SK-N-SH treated with all-trans-retinoic acid at 6 μM for 48 hours (cell line): Measurements from ENCODE around the gene MKX.

Experiments
- CSRNP3 ChIP-seq: fragments of 250-450 bp; sonication (Bioruptor Pico); IDR thresholded peaks from 2 replicates; pipeline ENCODE4 v1.5.1; 2021; ENCODE audit warnings: mild to moderate bottlenecking, moderate library complexity
- ESRRG ChIP-seq: fragments of 250-450 bp; sonication (Bioruptor Pico); IDR thresholded peaks from 2 replicates; pipeline ENCODE4 v1.6.1; 2021; ENCODE audit warnings: mild to moderate bottlenecking
- RARB ChIP-seq: fragments of 250-450 bp; sonication (Bioruptor Pico); IDR thresholded peaks from 2 replicates; pipeline ENCODE4 v1.8.0; 2021; ENCODE audit warnings: mild to moderate bottlenecking, moderate library complexity
- ZFP3 ChIP-seq: fragments of 250-450 bp; sonication (Bioruptor Pico); IDR thresholded peaks from 2 replicates; pipeline ENCODE4 v1.5.0; 2020; ENCODE audit warnings: mild to moderate bottlenecking, moderate library complexity
- ZFP30 ChIP-seq: fragments of 450-650 bp; formaldehyde crosslinking; IDR thresholded peaks from 2 replicates; pipeline ENCODE4 v1.5.0; 2022; ENCODE audit warnings: mild to moderate bottlenecking, moderate library complexity
- ZNF70 ChIP-seq: fragments of 450-650 bp; formaldehyde crosslinking; IDR thresholded peaks from 2 replicates; pipeline ENCODE4 v1.5.0; 2020; ENCODE audit warnings: mild to moderate bottlenecking, moderate library complexity
- TF ChIP-seq, protein P1 (sequence below): fragments of 250-450 bp; sonication (Bioruptor Pico); IDR thresholded peaks from 2 replicates; pipeline ENCODE4 v1.8.0; 2020; ENCODE audit warnings: mild to moderate bottlenecking, moderate library complexity, borderline replicate concordance
- TF ChIP-seq, protein P2 (sequence below): fragments of 250-450 bp; sonication (Bioruptor Pico); IDR thresholded peaks from 2 replicates; pipeline ENCODE4 v1.8.0; 2021; ENCODE audit warnings: low read depth, mild to moderate bottlenecking, moderate library complexity, borderline replicate concordance

- TF ChIP-seq ZFP3 = no peak
- no peak for TF ChIP-seq ZFP30 (CRISPR knock-in tag)
- TF ChIP-seq RARB = no peak
- TF ChIP-seq ESRRG (CRISPR knock-in tag) = no peak
- TF ChIP-seq, protein P1, sequence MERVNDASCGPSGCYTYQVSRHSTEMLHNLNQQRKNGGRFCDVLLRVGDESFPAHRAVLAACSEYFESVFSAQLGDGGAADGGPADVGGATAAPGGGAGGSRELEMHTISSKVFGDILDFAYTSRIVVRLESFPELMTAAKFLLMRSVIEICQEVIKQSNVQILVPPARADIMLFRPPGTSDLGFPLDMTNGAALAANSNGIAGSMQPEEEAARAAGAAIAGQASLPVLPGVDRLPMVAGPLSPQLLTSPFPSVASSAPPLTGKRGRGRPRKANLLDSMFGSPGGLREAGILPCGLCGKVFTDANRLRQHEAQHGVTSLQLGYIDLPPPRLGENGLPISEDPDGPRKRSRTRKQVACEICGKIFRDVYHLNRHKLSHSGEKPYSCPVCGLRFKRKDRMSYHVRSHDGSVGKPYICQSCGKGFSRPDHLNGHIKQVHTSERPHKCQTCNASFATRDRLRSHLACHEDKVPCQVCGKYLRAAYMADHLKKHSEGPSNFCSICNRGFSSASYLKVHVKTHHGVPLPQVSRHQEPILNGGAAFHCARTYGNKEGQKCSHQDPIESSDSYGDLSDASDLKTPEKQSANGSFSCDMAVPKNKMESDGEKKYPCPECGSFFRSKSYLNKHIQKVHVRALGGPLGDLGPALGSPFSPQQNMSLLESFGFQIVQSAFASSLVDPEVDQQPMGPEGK = no peak
- TF ChIP-seq ZNF70 (CRISPR knock-in tag) = no peak
- TF ChIP-seq, protein P2, sequence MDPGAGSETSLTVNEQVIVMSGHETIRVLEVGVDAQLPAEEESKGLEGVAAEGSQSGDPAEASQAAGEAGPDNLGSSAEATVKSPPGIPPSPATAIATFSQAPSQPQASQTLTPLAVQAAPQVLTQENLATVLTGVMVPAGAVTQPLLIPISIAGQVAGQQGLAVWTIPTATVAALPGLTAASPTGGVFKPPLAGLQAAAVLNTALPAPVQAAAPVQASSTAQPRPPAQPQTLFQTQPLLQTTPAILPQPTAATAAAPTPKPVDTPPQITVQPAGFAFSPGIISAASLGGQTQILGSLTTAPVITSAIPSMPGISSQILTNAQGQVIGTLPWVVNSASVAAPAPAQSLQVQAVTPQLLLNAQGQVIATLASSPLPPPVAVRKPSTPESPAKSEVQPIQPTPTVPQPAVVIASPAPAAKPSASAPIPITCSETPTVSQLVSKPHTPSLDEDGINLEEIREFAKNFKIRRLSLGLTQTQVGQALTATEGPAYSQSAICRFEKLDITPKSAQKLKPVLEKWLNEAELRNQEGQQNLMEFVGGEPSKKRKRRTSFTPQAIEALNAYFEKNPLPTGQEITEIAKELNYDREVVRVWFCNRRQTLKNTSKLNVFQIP (CRISPR knock-in tag) = no peak
- TF ChIP-seq CSRNP3 (CRISPR knock-in tag) = no peak
Observed at GRCh38 chr10:27717224-27717623, 28.4 kb downstream of the MKX start.
